Fibroblast of skin of left quadriceps (primary cell): ENCODE results near the gene ADAT2.

Source experiments
- DNase-seq, 2 experiments: peaks; one replicate each; pipeline ENCODE4 v3.0.0-alpha.2; 2013; ENCODE audit warnings: low read depth in 2 of 2

The ADAT2 gene

GRCh38 chr6:143441680-143442545, 8.6 kb downstream of the ADAT2 start:
- no peak for DNase-seq

- DNase-seq: no peak
These were observed 9.5 kb downstream of the ADAT2 start for GRCh38 chr6:143441010-143441409.

- no peak for DNase-seq
These were observed 17.9 kb downstream of the ADAT2 start for GRCh38 chr6:143432588-143432987.

- no peak for DNase-seq
These were observed 19.3 kb downstream of the ADAT2 start for GRCh38 chr6:143431226-143431625.

- no peak for DNase-seq
These were observed 20.5 kb downstream of the ADAT2 start for GRCh38 chr6:143429970-143430369.

- DNase-seq: peak; percentile 87 to 88
These were observed 23.2 kb downstream of the ADAT2 start for GRCh38 chr6:143427109-143427817.

GRCh38 chr6:143426026-143426425, 24.5 kb downstream of the ADAT2 start:
- DNase-seq: no peak

GRCh38 chr6:143419526-143419925, 31.0 kb downstream of the ADAT2 start:
- DNase-seq: no peak

GRCh38 chr6:143414769-143415168, 35.7 kb downstream of the ADAT2 start:
- no peak for DNase-seq

GRCh38 chr6:143410859-143411270, 39.6 kb downstream of the ADAT2 start:
- peak; percentile 14 to 21 for DNase-seq

GRCh38 chr6:143408787-143409162, 41.7 kb downstream of the ADAT2 start:
- no peak for DNase-seq

- DNase-seq: no peak
These were observed 42.2 kb downstream of the ADAT2 start for GRCh38 chr6:143408151-143408786.

- DNase-seq: no peak
These were observed 43.8 kb downstream of the ADAT2 start for GRCh38 chr6:143406673-143407072.

- DNase-seq: peak; percentile 59 to 61
These were observed 44.9 kb downstream of the ADAT2 start for GRCh38 chr6:143405373-143406154.

GRCh38 chr6:143402721-143403336, 47.7 kb downstream of the ADAT2 start:
- DNase-seq: no peak

- no peak for DNase-seq
These were observed 48.7 kb downstream of the ADAT2 start for GRCh38 chr6:143401636-143402370.

- DNase-seq: no peak
These were observed 49.4 kb downstream of the ADAT2 start for GRCh38 chr6:143401068-143401446.

GRCh38 chr6:143400258-143401067, 50.0 kb downstream of the ADAT2 start:
- DNase-seq: no peak

- no peak for DNase-seq
These were observed 50.7 kb downstream of the ADAT2 start for GRCh38 chr6:143399775-143400174.

GRCh38 chr6:143399176-143399575, 51.3 kb downstream of the ADAT2 start:
- DNase-seq: no peak
